ENCODE data around the gene OR8B8.

DNA sequence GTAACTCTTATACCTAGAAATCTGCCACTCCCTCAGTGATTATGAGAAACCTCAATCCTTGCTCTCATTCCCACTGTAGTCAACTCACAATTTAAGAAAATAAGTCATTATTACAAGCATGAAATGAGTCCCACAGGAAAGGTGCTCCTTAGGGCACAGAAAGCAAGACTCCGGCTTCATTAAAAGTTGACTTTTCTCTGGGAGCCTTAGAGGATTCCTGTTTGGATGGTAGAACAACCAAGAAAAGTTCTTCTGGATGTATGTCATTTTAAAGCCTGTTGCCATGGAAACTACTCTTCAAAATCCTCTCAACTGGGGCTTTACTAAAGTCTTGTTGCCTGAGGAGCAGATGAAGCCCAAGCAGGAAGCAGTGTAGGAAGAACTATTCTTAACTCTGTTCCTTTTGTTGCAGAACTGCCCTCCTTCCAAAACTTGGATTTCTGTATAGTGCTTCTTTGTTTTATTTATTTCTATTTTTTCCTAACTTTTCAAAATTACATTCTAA is at the start of gene OR8B8:
- TF ChIP-seq YY1 (IDR thresholded peaks at IDR 0.05; ENCODE audit: low read depth) (no peak), TAF1 (IDR thresholded peaks at IDR 0.05; ENCODE audit: low read depth) (no peak), RAD21 (IDR thresholded peaks at IDR 0.05; ENCODE audit: low read depth) (no peak), NFIC (IDR thresholded peaks at IDR 0.05) (no peak)
- TF ChIP-seq, protein P1, sequence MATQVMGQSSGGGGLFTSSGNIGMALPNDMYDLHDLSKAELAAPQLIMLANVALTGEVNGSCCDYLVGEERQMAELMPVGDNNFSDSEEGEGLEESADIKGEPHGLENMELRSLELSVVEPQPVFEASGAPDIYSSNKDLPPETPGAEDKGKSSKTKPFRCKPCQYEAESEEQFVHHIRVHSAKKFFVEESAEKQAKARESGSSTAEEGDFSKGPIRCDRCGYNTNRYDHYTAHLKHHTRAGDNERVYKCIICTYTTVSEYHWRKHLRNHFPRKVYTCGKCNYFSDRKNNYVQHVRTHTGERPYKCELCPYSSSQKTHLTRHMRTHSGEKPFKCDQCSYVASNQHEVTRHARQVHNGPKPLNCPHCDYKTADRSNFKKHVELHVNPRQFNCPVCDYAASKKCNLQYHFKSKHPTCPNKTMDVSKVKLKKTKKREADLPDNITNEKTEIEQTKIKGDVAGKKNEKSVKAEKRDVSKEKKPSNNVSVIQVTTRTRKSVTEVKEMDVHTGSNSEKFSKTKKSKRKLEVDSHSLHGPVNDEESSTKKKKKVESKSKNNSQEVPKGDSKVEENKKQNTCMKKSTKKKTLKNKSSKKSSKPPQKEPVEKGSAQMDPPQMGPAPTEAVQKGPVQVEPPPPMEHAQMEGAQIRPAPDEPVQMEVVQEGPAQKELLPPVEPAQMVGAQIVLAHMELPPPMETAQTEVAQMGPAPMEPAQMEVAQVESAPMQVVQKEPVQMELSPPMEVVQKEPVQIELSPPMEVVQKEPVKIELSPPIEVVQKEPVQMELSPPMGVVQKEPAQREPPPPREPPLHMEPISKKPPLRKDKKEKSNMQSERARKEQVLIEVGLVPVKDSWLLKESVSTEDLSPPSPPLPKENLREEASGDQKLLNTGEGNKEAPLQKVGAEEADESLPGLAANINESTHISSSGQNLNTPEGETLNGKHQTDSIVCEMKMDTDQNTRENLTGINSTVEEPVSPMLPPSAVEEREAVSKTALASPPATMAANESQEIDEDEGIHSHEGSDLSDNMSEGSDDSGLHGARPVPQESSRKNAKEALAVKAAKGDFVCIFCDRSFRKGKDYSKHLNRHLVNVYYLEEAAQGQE (IDR thresholded peaks at IDR 0.05; ENCODE audit: low read depth) = no peak

All from Ishikawa (cell line).